Thyroid gland (tissue), 4 donors: ENCODE measurements around the gene SLC9A2. TPM values are rescaled to one million over a fixed set of nuclear protein-coding genes. Genes with fewer than 3 reads are reported as not detected.

Source experiments
- DNase-seq, 2 donors: peaks; one replicate each; pipeline ENCODE4 v3.0.0-alpha.2; 2019
- H3K27ac ChIP-seq, 3 donors: fragments of 200-600 bp; sonication (generic); 1 replicate in 2 of 3; 2 replicates in 1 of 3; pipeline ENCODE4 v1.5.1; 2016 to 2019; ENCODE audit warnings: mild to moderate bottlenecking in 1 of 3, moderate library complexity in 1 of 3
- H3K27me3 ChIP-seq: fragments of 200-600 bp; sonication (generic); one replicate; pipeline ENCODE4 v1.5.1; 2019
- H3K36me3 ChIP-seq, 2 donors: fragments of 200-600 bp; sonication (generic); one replicate each; pipeline ENCODE4 v1.5.1; 2016 to 2019
- H3K4me1 ChIP-seq, 2 donors: fragments of 200-600 bp; sonication (generic); one replicate each; pipeline ENCODE4 v1.5.1; 2017 to 2019
- H3K4me3 ChIP-seq, 3 donors: fragments of 200-600 bp; sonication (generic); replicated peaks in 1 of 3; 1 replicate in 2 of 3; 2 replicates in 1 of 3; pipeline ENCODE4 v1.5.1; 2016; ENCODE audit warnings: mild to moderate bottlenecking in 1 of 3
- H3K9me3 ChIP-seq: fragments of 200-600 bp; sonication (generic); one replicate; pipeline ENCODE4 v1.5.1; 2017
- CTCF ChIP-seq, 6 experiments: fragments of 200-600 bp in 3 of 6; fragments of 450-650 bp in 3 of 6; sonication (generic) in 3 of 6; IDR thresholded peaks; one replicate each; pipeline ENCODE4 v1.5.1; 2016 to 2019; ENCODE audit warnings: antibody characterized with exemption in 6 of 6, mild to moderate bottlenecking in 2 of 6, inconsistent platforms in 1 of 6, moderate library complexity in 1 of 6
- POLR2A ChIP-seq, 2 donors: fragments of 450-650 bp; IDR thresholded peaks; one replicate each; pipeline ENCODE4 v1.6.1; 2017; ENCODE audit warnings: antibody characterized with exemption in 2 of 2, mild to moderate bottlenecking in 2 of 2, moderate library complexity in 1 of 2
- WGBS, 2 donors: methylation state at CpG; one replicate each; pipeline ENCODE4 v1.1.5; 2017; 5-methylcytosine and 5-hydroxymethylcytosine counted together
- intact Hi-C: fragments of 100-400 bp; cut with DNase I; formaldehyde crosslinking; loops from one replicate; pipeline ENCODE4 v1.15.1; 2023
- total RNA-seq, 4 donors: library from RNA; depleted of rRNA; stranded (reverse); fragments of >200 nt; gene quantifications; one replicate each; pipeline ENCODE4 v1.2.3, GENCODE V29; 2016

SLC9A2 gene
- total RNA-seq, 4 donors from 2014 or later: 0.33 to 4.0 (median 0.87) TPM

DNA sequence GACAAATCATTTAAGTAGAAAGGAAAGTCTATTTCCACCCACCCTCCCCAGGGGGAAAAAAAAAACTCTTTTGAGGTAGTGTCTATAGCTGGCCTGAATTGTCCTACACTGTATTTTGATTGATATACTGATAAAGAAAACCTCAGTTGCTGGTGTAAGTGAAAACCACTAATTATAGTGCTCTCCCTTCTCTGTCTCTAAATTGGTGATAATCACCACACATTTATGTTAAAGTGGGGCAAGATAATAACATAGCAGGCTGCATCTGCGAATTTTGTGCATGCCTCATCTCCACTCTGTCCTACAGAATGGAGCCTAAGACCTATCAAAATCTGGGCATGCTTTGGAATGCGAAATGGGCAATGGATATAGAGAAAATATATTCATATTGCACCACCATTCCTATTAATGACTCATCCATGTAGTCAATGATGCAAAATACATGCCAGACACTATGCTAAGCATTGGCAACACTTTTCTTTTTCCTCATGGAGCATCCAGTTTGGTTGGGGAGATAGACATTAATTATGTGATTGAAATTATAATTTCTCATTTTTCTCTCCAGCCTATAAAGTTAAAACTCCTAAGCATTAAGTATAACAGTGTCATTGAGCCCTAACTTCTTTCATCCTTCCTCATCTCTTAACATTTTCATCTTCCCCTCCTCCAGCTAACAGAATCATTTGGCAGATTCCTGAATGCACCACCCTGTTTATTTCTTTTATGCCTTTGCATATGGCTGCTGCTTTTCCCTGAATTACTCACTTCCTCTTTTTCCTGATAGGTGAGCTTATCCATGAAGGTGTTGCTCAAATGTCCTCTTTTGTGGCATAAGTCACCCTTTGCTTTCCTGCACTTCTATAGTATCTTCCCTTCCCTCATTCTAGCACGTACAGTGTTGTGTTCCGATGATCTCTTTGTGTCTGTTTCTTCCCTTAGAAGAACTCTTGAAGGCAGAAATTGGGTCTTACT is 58.2 kb downstream of the SLC9A2 start:
- H3K4me3 ChIP-seq: no peak overlapping the region
- no peaks in the 10 kb centered on the region for H3K36me3 ChIP-seq
- no peaks in the 10 kb centered on the region for H3K27me3 ChIP-seq
- no peaks in the 10 kb centered on the region for H3K9me3 ChIP-seq
- intact Hi-C loops: no loop called here
- no peaks in the 10 kb centered on the region for H3K4me1 ChIP-seq
- no peak for DNase-seq
- 87 to 90% methylated on average over 4 of the region's 4 CpGs for WGBS, 2 donors
- no peak overlapping the region for H3K27ac ChIP-seq
- no peak for TF ChIP-seq CTCF (IDR thresholded peaks at IDR 0.05)
- no peak for TF ChIP-seq POLR2A (IDR thresholded peaks at IDR 0.05)

DNA sequence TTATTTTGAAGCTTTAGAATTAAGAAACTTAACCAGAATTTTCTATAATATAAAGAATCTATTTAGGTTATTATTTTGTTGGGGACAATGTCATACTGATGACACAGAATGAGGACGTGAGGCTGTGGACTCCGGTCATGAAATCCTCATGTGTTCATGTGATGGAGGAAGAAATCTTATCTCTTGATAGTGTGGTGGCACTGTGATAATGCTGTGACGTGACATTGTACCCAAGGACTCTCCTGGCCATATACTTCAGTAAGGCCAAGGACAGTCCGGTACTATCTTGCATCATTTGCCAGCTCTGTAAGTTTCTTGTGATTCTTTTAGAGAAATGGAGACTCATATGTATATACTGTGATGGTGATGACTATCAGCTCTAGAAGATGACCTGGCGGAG is 59.1 kb downstream of the SLC9A2 start:
- Histone ChIP-seq H3K4me1 (no peaks in the 10 kb centered on the region), H3K36me3 (no peaks in the 10 kb centered on the region), H3K27ac (no peak overlapping the region), H3K9me3 (no peaks in the 10 kb centered on the region), H3K4me3 (no peak overlapping the region), H3K27me3 (no peaks in the 10 kb centered on the region)
- DNase-seq: no peak
- TF ChIP-seq POLR2A (IDR thresholded peaks at IDR 0.05) (no peak), CTCF (IDR thresholded peaks at IDR 0.05) (no peak)
- WGBS, 2 donors: 93 to 94% methylated on average over 5 of the region's 5 CpGs
- intact Hi-C loops: no loop called here

DNA sequence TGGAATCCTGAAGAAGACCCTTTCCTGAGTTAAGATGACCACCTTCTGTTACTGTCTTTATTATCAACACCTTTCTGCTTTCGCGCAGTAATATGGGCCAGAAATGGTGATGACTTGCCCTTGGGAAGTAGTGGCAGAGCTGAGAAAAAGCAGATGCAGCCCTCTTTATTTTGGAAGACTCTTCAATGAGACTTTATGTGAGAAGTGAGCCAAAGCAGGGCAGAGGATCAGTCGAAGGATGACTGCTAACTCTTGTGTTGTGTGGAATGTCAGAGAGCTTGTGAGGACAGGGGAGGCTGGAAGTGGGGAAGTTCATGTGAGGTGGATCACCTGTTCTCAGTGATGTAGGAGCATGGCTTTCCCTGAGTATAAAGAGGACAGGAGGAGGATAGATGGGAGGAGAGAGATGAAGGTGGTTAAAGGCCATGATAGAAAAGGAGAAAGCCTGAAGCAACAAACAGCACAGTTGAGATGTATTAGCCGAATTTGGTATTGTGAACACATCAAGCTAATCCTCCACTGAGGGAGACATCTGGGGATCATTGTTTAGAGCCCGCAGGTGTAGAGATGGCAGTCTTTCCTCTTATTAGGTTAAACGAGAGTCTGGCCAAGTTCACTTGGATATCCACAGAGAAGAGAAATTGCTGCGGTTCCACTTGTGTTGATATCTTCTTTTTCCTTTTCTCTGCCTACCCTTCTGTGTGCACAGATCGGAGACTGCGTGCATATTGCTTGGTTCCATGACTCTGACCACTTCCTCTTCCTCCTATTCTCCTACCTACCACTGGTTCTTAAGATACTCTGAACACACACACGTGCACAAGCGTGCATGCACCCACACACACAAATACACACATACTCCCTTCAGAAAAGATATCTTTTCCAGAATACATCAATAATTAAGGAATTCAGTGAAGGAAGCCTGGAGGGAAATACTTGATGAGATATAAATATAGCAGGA is 67.4 kb downstream of the SLC9A2 start:
- TF ChIP-seq CTCF (IDR thresholded peaks at IDR 0.05) (no peak), POLR2A (IDR thresholded peaks at IDR 0.05) (no peak)
- Histone ChIP-seq H3K27me3 (no peaks in the 10 kb centered on the region), H3K4me1 (no peaks in the 10 kb centered on the region), H3K27ac (no peak overlapping the region), H3K4me3 (no peak overlapping the region), H3K9me3 (no peaks in the 10 kb centered on the region), H3K36me3 (no peaks in the 10 kb centered on the region)
- WGBS, 2 donors: 84 to 86% methylated on average over 11 of the region's 11 CpGs
- no peak for DNase-seq
- intact Hi-C loops: no loop called here

DNA sequence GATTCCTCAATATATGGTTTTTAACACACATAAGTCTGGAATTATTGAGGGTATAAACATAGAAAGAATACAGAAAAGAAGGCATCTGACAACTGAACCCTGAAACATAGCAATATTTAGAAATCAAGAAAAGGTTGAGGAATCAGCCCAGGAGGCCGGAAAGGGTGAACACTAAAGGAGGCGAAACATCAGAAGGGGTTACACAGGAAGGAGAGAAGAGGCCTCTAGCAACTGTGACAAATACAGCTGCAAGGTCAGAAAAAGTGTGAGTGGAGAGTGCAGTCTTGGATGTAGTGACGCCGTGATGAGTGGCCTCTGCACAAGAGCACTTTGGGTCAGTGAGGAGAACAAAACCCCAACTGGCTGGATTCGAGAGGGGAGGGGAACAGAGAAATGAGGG is 70.7 kb downstream of the SLC9A2 start:
- Histone ChIP-seq H3K4me1 (no peaks in the 10 kb centered on the region), H3K27ac (no peak overlapping the region), H3K36me3 (no peaks in the 10 kb centered on the region), H3K9me3 (no peaks in the 10 kb centered on the region), H3K27me3 (no peaks in the 10 kb centered on the region), H3K4me3 (no peak overlapping the region)
- intact Hi-C loops: no loop called here
- no peak for DNase-seq
- no peak for TF ChIP-seq POLR2A (IDR thresholded peaks at IDR 0.05)
- 64 to 69% methylated on average over 5 of the region's 5 CpGs for WGBS, 2 donors

DNA sequence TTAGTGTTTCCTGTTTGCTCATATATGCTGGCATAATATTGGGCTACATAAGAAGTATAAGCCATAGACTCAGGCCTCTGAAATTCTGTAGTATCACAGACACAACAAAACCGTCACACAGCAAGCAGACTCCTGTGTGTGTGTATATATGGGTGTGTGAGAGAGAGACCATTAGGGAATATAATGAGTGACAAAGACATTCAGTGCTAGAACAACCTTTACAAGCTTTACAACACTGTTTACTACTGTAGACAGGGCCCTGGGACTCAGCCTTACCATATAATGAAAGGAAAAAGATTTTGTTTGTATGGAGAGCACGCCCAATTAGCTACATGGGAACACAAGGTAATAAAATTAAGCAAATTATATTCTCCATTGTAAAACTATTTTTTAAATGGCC is 77.1 kb downstream of the SLC9A2 start:
- no peak overlapping the region for H3K27ac ChIP-seq
- H3K36me3 ChIP-seq: no peaks in the 10 kb centered on the region
- intact Hi-C loops: no loop called here
- no peaks in the 10 kb centered on the region for H3K4me1 ChIP-seq
- no peak for DNase-seq
- WGBS, 2 donors: 90 to 94% methylated on average over 2 of the region's 2 CpGs
- TF ChIP-seq POLR2A (IDR thresholded peaks at IDR 0.05) (no peak), CTCF (IDR thresholded peaks at IDR 0.05) (no peak)
- no peak overlapping the region for H3K4me3 ChIP-seq
- no peaks in the 10 kb centered on the region for H3K9me3 ChIP-seq
- H3K27me3 ChIP-seq: no peaks in the 10 kb centered on the region
